Fibroblast of the aortic adventitia (primary cell): ENCODE results near the gene MAP3K9. TPM values are rescaled to one million over a fixed set of nuclear protein-coding genes. Genes with fewer than 3 reads are reported as not detected.

Source experiments
- DNase-seq: peaks from one replicate; pipeline ENCODE4 v3.0.0-alpha.2; 2010; ENCODE audit warnings: low read depth
- H3K4me3 ChIP-seq: 2 replicates; pipeline ENCODE4 v1.5.1; 2011; ENCODE audit warnings: low read depth, mild to moderate bottlenecking, control low read depth, low read length, moderate library complexity
- total RNA-seq: library from RNA; depleted of rRNA; stranded (reverse); fragments of >200 nt; gene quantifications from 2 replicates; pipeline ENCODE4 v1.2.3, GENCODE V29; 2012; ENCODE audit warnings: low replicate concordance
- TF ChIP-seq, protein P1 (sequence below): IDR thresholded peaks from 2 replicates; pipeline ENCODE4 v1.5.1; 2011; ENCODE audit warnings: mild to moderate bottlenecking, low read length, control low read depth, inconsistent platforms; ENCODE audit not compliant: insufficient read depth

The MAP3K9 gene
- total RNA-seq, 1 donor, result under 0.01 TPM

DNA sequence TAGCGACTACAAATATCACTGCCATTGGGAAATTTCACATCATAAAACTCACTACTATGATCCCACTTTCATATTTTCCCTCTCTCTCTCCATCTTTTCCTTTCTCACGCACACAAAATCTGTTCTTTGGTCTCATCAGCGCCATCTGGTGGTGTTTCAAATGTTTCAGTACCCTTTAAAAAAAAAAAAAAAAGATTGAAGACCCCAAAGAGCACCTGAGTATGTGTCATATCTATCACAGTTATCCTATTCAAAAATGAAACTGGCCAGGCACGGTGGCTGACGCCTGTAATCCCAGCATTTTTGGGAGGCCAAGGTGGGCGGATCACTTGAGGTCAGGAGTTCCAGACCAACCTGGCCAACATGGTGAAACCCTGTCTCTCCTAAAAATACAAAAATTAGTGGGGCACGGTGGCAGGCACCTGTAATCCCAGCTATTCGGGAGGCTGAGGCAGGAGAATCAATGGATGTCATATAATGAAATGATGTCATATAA is 95.2 kb downstream of the MAP3K9 start:
- H3K4me3 ChIP-seq, result no peak overlapping the region
- TF ChIP-seq, protein P1, sequence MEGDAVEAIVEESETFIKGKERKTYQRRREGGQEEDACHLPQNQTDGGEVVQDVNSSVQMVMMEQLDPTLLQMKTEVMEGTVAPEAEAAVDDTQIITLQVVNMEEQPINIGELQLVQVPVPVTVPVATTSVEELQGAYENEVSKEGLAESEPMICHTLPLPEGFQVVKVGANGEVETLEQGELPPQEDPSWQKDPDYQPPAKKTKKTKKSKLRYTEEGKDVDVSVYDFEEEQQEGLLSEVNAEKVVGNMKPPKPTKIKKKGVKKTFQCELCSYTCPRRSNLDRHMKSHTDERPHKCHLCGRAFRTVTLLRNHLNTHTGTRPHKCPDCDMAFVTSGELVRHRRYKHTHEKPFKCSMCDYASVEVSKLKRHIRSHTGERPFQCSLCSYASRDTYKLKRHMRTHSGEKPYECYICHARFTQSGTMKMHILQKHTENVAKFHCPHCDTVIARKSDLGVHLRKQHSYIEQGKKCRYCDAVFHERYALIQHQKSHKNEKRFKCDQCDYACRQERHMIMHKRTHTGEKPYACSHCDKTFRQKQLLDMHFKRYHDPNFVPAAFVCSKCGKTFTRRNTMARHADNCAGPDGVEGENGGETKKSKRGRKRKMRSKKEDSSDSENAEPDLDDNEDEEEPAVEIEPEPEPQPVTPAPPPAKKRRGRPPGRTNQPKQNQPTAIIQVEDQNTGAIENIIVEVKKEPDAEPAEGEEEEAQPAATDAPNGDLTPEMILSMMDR, result peak; percentile 56
- DNase-seq, result peak; percentile 78

DNA sequence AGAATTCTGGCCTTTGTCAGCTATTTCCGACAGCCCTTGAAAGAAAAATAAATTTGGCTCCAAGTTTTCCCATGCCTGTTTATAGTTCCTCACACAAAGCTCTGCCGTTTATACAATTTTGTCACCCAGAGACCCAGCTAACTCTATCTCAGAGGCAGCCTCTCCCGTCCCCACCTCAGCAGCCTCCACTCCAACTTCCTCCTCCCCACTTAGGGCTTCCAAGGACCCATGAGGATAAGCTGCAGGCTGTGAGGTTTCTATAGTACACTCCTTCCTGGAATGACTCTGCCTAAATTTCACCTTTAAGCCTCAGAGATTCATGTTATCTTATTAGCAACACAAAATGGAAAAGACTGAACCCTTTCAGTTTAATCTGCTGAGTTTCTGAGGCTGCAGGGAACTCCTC is 95.8 kb downstream of the MAP3K9 start:
- TF ChIP-seq, protein P1, result no peak
- H3K4me3 ChIP-seq, result no peak overlapping the region

DNA sequence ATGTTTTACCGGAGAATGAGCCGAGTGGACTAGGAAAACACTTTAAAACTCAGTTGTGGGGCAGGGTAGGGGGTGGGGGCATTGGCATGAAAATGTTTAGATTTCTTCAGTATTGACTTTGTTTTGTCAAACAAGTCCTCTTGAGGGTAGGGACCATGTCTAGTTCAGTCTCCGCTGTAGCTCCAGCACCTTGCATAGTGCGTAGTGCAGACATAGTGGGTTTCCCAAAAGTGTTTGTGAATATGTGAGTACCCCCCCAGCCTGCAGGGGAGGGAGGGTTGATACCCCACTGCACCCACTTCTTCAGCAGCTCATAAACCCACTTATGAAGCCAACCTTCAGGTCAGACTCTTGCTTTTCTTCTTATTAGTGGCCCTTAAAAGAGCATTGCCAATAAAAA is 96.2 kb downstream of the MAP3K9 start:
- no peak overlapping the region for H3K4me3 ChIP-seq
- TF ChIP-seq, protein P1, result no peak
- no peak for DNase-seq

More for the DNA sequence above, 95.8 kb downstream of the MAP3K9 start:
- peak; percentile 16 for DNase-seq

DNA sequence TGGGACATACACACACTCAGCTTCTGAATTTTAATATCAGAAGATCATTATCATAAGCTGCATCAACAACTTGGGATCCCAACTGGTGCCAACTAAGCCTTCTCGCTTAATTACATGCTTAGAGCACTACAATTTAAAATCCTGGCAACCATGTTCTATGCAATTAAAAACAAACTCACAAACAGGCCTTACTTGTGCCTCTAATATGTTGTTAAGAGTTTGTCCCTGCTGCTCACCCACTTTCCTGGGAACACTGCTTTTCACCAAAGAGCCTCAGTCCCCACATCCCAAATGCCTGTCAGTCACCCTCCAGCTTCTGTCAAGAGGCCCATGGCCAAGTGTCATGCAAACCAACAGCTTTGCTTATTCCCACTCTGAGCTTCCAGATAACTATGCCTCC is 97.9 kb downstream of the MAP3K9 start:
- H3K4me3 ChIP-seq, result no peak overlapping the region
- TF ChIP-seq, protein P1, result no peak
- DNase-seq, result no peak

DNA sequence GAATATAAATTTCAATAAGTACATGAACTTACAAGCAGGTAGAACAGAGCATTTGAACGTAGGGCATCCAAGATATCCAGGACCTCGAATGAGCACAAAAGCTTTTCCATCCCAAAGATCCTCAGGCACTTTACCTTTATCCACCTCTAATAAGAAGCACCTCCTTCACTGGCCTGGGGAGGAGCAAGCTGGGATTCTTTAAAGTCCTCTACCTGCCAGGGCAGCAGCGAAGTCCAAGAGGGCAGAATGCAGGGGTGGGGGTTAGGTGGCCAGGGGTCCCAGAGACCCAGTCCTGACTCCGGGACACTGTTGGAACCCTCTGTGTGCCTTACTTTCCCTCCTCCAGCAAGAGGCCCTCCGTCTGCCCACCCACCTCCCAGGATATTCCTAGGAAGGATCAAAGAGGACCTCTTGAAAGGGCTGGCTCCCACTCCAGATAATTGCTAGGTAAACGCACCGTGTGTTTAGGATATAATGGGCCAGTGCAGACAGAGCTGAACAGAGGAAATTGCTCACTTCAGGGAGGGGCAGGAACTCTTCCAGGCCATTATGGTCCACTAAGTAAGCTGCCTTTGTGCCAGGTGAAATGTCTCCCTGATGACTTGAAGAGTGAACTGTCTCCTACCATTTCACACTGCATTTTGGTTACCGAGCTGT is 99.5 kb downstream of the MAP3K9 start:
- TF ChIP-seq, protein P1, result no peak
- H3K4me3 ChIP-seq, result no peak overlapping the region
- no peak for DNase-seq

DNA sequence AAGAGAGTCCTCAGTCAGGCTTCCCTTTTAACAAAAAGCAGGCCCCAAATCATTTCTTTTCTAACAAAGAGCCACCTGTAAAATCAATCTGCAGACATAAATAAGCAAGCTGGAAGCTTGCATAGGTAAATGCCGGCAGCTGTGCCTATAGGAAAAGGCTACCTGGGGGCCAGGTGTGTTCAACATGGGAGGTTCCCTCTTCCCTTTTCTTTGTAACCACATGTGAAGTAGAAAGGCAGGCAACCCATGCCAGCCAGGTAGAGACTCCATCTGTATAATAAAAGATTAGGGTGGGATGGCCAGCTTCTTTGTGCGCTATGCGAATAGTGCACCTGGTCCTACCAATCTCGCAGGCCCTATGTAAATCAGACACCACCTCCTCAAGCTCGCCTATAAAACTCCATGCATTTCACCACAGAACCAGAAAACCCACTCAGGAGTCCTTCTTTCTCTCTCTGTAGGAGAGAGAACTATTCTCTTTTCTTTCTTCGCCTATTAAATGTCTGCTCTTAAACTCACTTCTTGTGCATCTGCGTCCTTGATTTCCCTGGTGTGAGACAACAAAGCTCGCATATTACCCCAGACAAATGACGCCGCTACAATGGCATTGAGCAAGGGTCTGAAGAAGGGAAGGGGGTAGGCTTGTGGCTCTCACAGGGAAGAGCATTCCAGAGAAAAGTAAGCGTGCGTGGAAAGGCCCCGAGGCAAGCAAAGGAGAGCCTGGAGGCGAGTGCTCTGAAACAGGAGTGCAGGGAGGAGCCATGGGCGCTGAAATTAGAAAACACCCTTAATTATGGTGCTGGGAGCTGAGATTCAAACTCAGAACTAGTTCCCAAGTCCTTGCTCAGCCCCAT is 100.4 kb downstream of the MAP3K9 start:
- DNase-seq, result no peak
- no peak overlapping the region for H3K4me3 ChIP-seq
- TF ChIP-seq, protein P1, result no peak
